Sigmoid colon (tissue), 3 donors: Measurements from ENCODE around the gene PSTPIP2.

Experiments
- POLR2A ChIP-seq, 2 donors: fragments of 450-650 bp; IDR thresholded peaks; one replicate each; pipeline ENCODE4 v1.6.1; 2016; ENCODE audit warnings: antibody characterized with exemption in 2 of 2, mild to moderate bottlenecking in 2 of 2, moderate library complexity in 2 of 2
- TF ChIP-seq, protein P1 (sequence below), 4 experiments: fragments of 450-650 bp in 3 of 4; fragments of 200-600 bp in 1 of 4; IDR thresholded peaks; one replicate each; pipeline ENCODE4 v1.5.1; 2016 to 2019; ENCODE audit warnings: antibody characterized with exemption in 4 of 4, mild to moderate bottlenecking in 3 of 4, moderate library complexity in 2 of 4

DNA sequence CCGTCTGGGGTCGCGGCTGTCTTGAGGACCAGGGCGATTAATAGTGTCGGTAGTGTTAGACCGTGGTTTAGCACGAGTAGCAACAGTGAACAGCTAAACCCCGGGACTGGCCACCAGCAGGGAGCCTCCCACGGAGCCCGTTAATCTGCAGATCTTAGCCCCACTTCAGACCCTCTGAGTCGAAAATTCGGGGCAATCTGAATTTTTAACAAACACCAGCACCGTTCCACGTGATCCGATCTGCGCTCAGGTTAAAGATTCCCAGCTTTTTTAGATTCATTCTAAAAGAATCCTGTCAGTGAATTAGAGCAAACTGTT is 26.5 kb upstream of the PSTPIP2 start:
- TF ChIP-seq POLR2A (IDR thresholded peaks at IDR 0.05): no peak
- TF ChIP-seq, protein P1, sequence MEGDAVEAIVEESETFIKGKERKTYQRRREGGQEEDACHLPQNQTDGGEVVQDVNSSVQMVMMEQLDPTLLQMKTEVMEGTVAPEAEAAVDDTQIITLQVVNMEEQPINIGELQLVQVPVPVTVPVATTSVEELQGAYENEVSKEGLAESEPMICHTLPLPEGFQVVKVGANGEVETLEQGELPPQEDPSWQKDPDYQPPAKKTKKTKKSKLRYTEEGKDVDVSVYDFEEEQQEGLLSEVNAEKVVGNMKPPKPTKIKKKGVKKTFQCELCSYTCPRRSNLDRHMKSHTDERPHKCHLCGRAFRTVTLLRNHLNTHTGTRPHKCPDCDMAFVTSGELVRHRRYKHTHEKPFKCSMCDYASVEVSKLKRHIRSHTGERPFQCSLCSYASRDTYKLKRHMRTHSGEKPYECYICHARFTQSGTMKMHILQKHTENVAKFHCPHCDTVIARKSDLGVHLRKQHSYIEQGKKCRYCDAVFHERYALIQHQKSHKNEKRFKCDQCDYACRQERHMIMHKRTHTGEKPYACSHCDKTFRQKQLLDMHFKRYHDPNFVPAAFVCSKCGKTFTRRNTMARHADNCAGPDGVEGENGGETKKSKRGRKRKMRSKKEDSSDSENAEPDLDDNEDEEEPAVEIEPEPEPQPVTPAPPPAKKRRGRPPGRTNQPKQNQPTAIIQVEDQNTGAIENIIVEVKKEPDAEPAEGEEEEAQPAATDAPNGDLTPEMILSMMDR (IDR thresholded peaks at IDR 0.05): no peak
